HEK293 (cell line): Measurements from ENCODE around the gene DTL.

Source experiments
- CTCF ChIA-PET: fragments of 350-600 bp; formaldehyde crosslinking; extraction: SDS; loops from one replicate; lab custom pipeline; 2021; ENCODE audit warnings: antibody characterized with exemption; lab: Yijun Ruan, JAX
- POLR2A ChIA-PET: fragments of 300-600 bp; formaldehyde crosslinking; extraction: SDS; loops from one replicate; lab custom pipeline; 2020; ENCODE audit warnings: antibody characterized with exemption, inconsistent platforms; lab: Yijun Ruan, JAX
- H3K27ac ChIP-seq: fragments of 200-500 bp; sonication (Bioruptor generic); 2 replicates; pipeline ENCODE4 v1.5.1; 2014; ENCODE audit warnings: low read depth, low read length, control low read depth, inconsistent platforms; ENCODE audit errors: extremely low read depth
- H3K36me3 ChIP-seq, 2 experiments: fragments of 200-500 bp in 1 of 2; sonication (Bioruptor generic) in 1 of 2; 1 replicate in 1 of 2; 2 replicates in 1 of 2; pipeline ENCODE4 v1.5.1; 2014 to 2017; ENCODE audit warnings: inconsistent platforms in 2 of 2, low read length in 2 of 2; ENCODE audit not compliant: control insufficient read depth in 2 of 2, insufficient read depth in 1 of 2
- H3K4me1 ChIP-seq: fragments of 200-500 bp; sonication (Bioruptor generic); 2 replicates; pipeline ENCODE4 v1.5.1; 2014; ENCODE audit warnings: mild to moderate bottlenecking, low read length, inconsistent platforms; ENCODE audit not compliant: control insufficient read depth, insufficient read depth
- H3K4me3 ChIP-seq: 2 replicates; pipeline ENCODE4 v1.5.1; 2011; ENCODE audit warnings: low read depth, mild to moderate bottlenecking, control low read depth, low read length, moderate library complexity
- H3K9me3 ChIP-seq: fragments of 200-500 bp; sonication (Bioruptor generic); 2 replicates; pipeline ENCODE4 v1.5.1; 2014; ENCODE audit warnings: low read depth, low read length, inconsistent platforms; ENCODE audit not compliant: control insufficient read depth, insufficient read depth
- AEBP2 ChIP-seq: fragments of 450-650 bp; formaldehyde crosslinking; IDR thresholded peaks from 2 replicates; pipeline ENCODE4 v1.5.1; 2016; ENCODE audit warnings: missing biosample characterization, missing genetic modification characterization, borderline replicate concordance
- HIC1 ChIP-seq: fragments of 450-650 bp; formaldehyde crosslinking; IDR thresholded peaks from 2 replicates; pipeline ENCODE4 v1.5.1; 2016; ENCODE audit warnings: missing biosample characterization, missing genetic modification characterization
- KLF7 ChIP-seq: fragments of 450-650 bp; formaldehyde crosslinking; IDR thresholded peaks from 2 replicates; pipeline ENCODE4 v1.5.1; 2016; ENCODE audit warnings: missing biosample characterization, missing genetic modification characterization, borderline replicate concordance
- MYNN ChIP-seq: fragments of 450-650 bp; formaldehyde crosslinking; IDR thresholded peaks from 2 replicates; pipeline ENCODE4 v1.5.1; 2016; ENCODE audit warnings: missing biosample characterization, missing genetic modification characterization, borderline replicate concordance
- PRDM1 ChIP-seq: fragments of 450-650 bp; formaldehyde crosslinking; IDR thresholded peaks from 2 replicates; pipeline ENCODE4; 2016; ENCODE audit warnings: missing biosample characterization, missing genetic modification characterization
- SCRT2 ChIP-seq: fragments of 450-650 bp; formaldehyde crosslinking; IDR thresholded peaks from 2 replicates; pipeline ENCODE4 v1.5.1; 2016; ENCODE audit warnings: missing biosample characterization, missing genetic modification characterization
- ZBTB21 ChIP-seq: fragments of 450-650 bp; formaldehyde crosslinking; IDR thresholded peaks from 2 replicates; pipeline ENCODE4 v1.5.1; 2017; ENCODE audit warnings: missing biosample characterization, missing genetic modification characterization
- ZNF148 ChIP-seq: fragments of 450-650 bp; formaldehyde crosslinking; IDR thresholded peaks from 2 replicates; pipeline ENCODE4 v1.5.0; 2017; ENCODE audit warnings: missing biosample characterization, missing genetic modification characterization, borderline replicate concordance
- ZNF184 ChIP-seq: fragments of 450-650 bp; IDR thresholded peaks from 2 replicates; pipeline ENCODE4 v1.5.1; 2018; ENCODE audit warnings: missing biosample characterization, mild to moderate bottlenecking, missing genetic modification characterization
- ZNF211 ChIP-seq: fragments of 450-650 bp; formaldehyde crosslinking; IDR thresholded peaks from 2 replicates; pipeline ENCODE4 v1.5.1; 2016; ENCODE audit warnings: low read depth, missing biosample characterization, missing genetic modification characterization
- ZNF223 ChIP-seq: fragments of 450-650 bp; formaldehyde crosslinking; IDR thresholded peaks from 2 replicates; pipeline ENCODE4 v1.5.1; 2016; ENCODE audit warnings: missing biosample characterization, missing genetic modification characterization
- ZNF302 ChIP-seq: fragments of 450-650 bp; formaldehyde crosslinking; IDR thresholded peaks from 2 replicates; pipeline ENCODE4 v1.5.1; 2016; ENCODE audit warnings: missing biosample characterization, missing genetic modification characterization, low read depth
- ZNF350 ChIP-seq: fragments of 450-650 bp; formaldehyde crosslinking; IDR thresholded peaks from 2 replicates; pipeline ENCODE4 v1.5.0; 2017; ENCODE audit warnings: missing biosample characterization, mild to moderate bottlenecking, missing genetic modification characterization
- ZNF37A ChIP-seq: fragments of 450-650 bp; IDR thresholded peaks from 2 replicates; pipeline ENCODE4 v1.5.1; 2018; ENCODE audit warnings: missing biosample characterization, missing genetic modification characterization
- ZNF404 ChIP-seq: fragments of 450-650 bp; formaldehyde crosslinking; IDR thresholded peaks from 2 replicates; pipeline ENCODE4 v1.5.1; 2017; ENCODE audit warnings: missing biosample characterization, missing genetic modification characterization
- ZNF426 ChIP-seq: fragments of 450-650 bp; formaldehyde crosslinking; IDR thresholded peaks from 2 replicates; pipeline ENCODE4 v1.5.1; 2017; ENCODE audit warnings: missing biosample characterization, missing genetic modification characterization, mild to moderate bottlenecking, inconsistent platforms, moderate library complexity
- ZNF48 ChIP-seq: fragments of 450-650 bp; formaldehyde crosslinking; IDR thresholded peaks from 2 replicates; pipeline ENCODE4 v1.5.1; 2016; ENCODE audit warnings: missing biosample characterization, missing genetic modification characterization
- ZNF600 ChIP-seq: fragments of 450-650 bp; formaldehyde crosslinking; IDR thresholded peaks from 2 replicates; pipeline ENCODE4 v1.5.1; 2016; ENCODE audit warnings: missing biosample characterization, missing genetic modification characterization
- ZNF623 ChIP-seq: fragments of 450-650 bp; formaldehyde crosslinking; IDR thresholded peaks from 2 replicates; pipeline ENCODE4 v1.5.1; 2016; ENCODE audit warnings: missing biosample characterization, missing genetic modification characterization
- ZNF645 ChIP-seq: fragments of 450-650 bp; formaldehyde crosslinking; IDR thresholded peaks from 2 replicates; pipeline ENCODE4; 2016; ENCODE audit warnings: missing biosample characterization, missing genetic modification characterization
- ZNF664 ChIP-seq: fragments of 450-650 bp; formaldehyde crosslinking; IDR thresholded peaks from 2 replicates; pipeline ENCODE4 v1.5.1; 2016; ENCODE audit warnings: missing biosample characterization, missing genetic modification characterization
- ZNF692 ChIP-seq: fragments of 450-650 bp; formaldehyde crosslinking; IDR thresholded peaks from 2 replicates; pipeline ENCODE4 v1.5.1; 2016; ENCODE audit warnings: missing biosample characterization, missing genetic modification characterization
- ZNF776 ChIP-seq: fragments of 450-650 bp; formaldehyde crosslinking; IDR thresholded peaks from 2 replicates; pipeline ENCODE4 v1.5.0; 2017; ENCODE audit warnings: missing biosample characterization, missing genetic modification characterization, borderline replicate concordance

DTL gene

GRCh38 chr1:212030936-212031528 is 4.5 kb upstream of the DTL start (continued):
- no peak for TF ChIP-seq ZNF426 (tag by site-specific recombination)

- ChIA-PET CTCF (interaction anchor here (0.6 to 5.0 kb wide), 50 partner anchors 8 to 702 kb away, joined by 3 to 57 read pairs (median 4); partner anchors contain the start of gene NEK2), POLR2A (interaction anchor here (1.0 to 2.4 kb wide), 7 partner anchors 12 to 421 kb away, joined by 3 to 12 read pairs (median 3); partner anchors contain the start of gene NEK2)
- H3K27ac ChIP-seq = peak overlapping the region; percentile 68
- H3K4me3 ChIP-seq = peak overlapping the region; percentile 91
- TF ChIP-seq ZNF48 (no peak), PRDM1 (tag by site-specific recombination) (peak; percentile 51; the same call in 1 of the 2 replicates), ZNF600 (0 out of 2 replicates have a peak, but pooled peaks have one; percentile 13), MYNN (no peak), ZNF211 (tag by site-specific recombination) (no peak), ZNF302 (tag by site-specific recombination) (no peak), ZNF692 (no peak), ZNF623 (tag by site-specific recombination) (peak; percentile 5; the same call in 1 of the 2 replicates), ZBTB21 (tag by site-specific recombination) (no peak), ZNF664 (tag by site-specific recombination) (peak; percentile 59; the same call in 1 of the 2 replicates), AEBP2 (tag by site-specific recombination) (no peak), ZNF223 (tag by site-specific recombination) (no peak), ZNF404 (tag by site-specific recombination) (no peak), HIC1 (tag by site-specific recombination) (no peak), ZNF645 (tag by site-specific recombination) (no peak), SCRT2 (tag by site-specific recombination) (no peak), ZNF184 (tag by site-specific recombination) (no peak), KLF7 (tag by site-specific recombination) (0 out of 2 replicates have a peak, but pooled peaks have one; percentile 14), ZNF37A (no peak), ZNF776 (tag by site-specific recombination) (no peak), ZNF350 (tag by site-specific recombination) (no peak), ZNF148 (tag by site-specific recombination) (no peak)
- no peaks in the 10 kb centered on the region for H3K9me3 ChIP-seq
- peaks cover 3% of the 10 kb centered on the region; the same call in 1 of the 2 replicates for H3K4me1 ChIP-seq
- H3K36me3 ChIP-seq = peaks cover 3 to 28% of the 10 kb centered on the region in 2 experiments; a peak in 1 of 3 replicates
These were observed 929 bp upstream of the DTL start for GRCh38 chr1:212034516-212035122.
